Activated CD4-positive, alpha-beta memory T cell treated with anti-CD3 and anti-CD28 coated beads for 36 hours (primary cell): ENCODE data around the gene RAB41. TPM values are rescaled to one million over a fixed set of nuclear protein-coding genes. Genes with fewer than 3 reads are reported as not detected.
"Not testable (repeated sequence)": the region's sequence is repeated elsewhere in the genome, so short reads cannot be mapped to it uniquely, and the experiment has no call there.

Experiments used
- CTCF ChIA-PET: fragments of 350-600 bp; sonication (Branson Sonifier 250); formaldehyde crosslinking; loops from one replicate; lab custom pipeline; 2021; ENCODE audit warnings: antibody characterized with exemption, inconsistent platforms; lab: Charles Lee
- POLR2A ChIA-PET: fragments of 350-600 bp; sonication (Branson Sonifier 250); formaldehyde crosslinking; loops from one replicate; lab custom pipeline; 2021; ENCODE audit warnings: antibody characterized with exemption; lab: Charles Lee
- DNase-seq: peaks from one replicate; pipeline ENCODE4 v3.0.0-alpha.2; 2020
- H3K27ac Mint-ChIP-seq: one replicate; pipeline ENCODE4 v1.8.0; 2021; ENCODE audit warnings: mixed read lengths
- H3K27me3 Mint-ChIP-seq: one replicate; pipeline ENCODE4 v1.8.0; 2021; ENCODE audit warnings: mixed read lengths
- H3K36me3 Mint-ChIP-seq: one replicate; pipeline ENCODE4 v1.8.0; 2021; ENCODE audit warnings: mixed read lengths
- H3K4me1 Mint-ChIP-seq: one replicate; pipeline ENCODE4 v1.8.0; 2021; ENCODE audit warnings: low read depth, mixed read lengths
- H3K4me3 Mint-ChIP-seq: one replicate; pipeline ENCODE4 v1.8.0; 2021; ENCODE audit warnings: mild to moderate bottlenecking, mixed read lengths
- H3K9me3 Mint-ChIP-seq: one replicate; pipeline ENCODE4 v1.8.0; 2021; ENCODE audit warnings: mixed read lengths
- intact Hi-C: fragments of 100-400 bp; cut with micrococcal nuclease; formaldehyde crosslinking; loops from one replicate; pipeline ENCODE4 v1.15.1; 2023
- total RNA-seq, 2 experiments: library from RNA; stranded (reverse); gene quantifications; one replicate each; pipeline ENCODE4 v1.2.3, GENCODE V29; 2021

Gene RAB41
- total RNA-seq, 2 experiments from 2014 or later = not detected

- Mint-ChIP-seq H3K27me3 (no peaks in the 10 kb centered on the region), H3K4me3 (no peak overlapping the region), H3K27ac (no peak overlapping the region), H3K36me3 (no peaks in the 10 kb centered on the region), H3K4me1 (peaks cover 16% of the 10 kb centered on the region), H3K9me3 (no peaks in the 10 kb centered on the region)
- POLR2A ChIA-PET = no interaction called here
- DNase-seq = no peak
- intact Hi-C loops = no loop called here
- CTCF ChIA-PET = interaction anchor here (1.1 kb wide), 1 partner anchor 61 kb away, joined by 6 read pairs; no protein-coding TSS in a partner anchor
Measured at GRCh38 chrX:70257423-70258288, 24.3 kb upstream of the RAB41 start.

- Mint-ChIP-seq H3K36me3 (no peaks in the 10 kb centered on the region), H3K4me1 (no peaks in the 10 kb centered on the region), H3K9me3 (no peaks in the 10 kb centered on the region), H3K4me3 (no peak within 1 kb of the TSS), H3K27me3 (no peaks in the 10 kb centered on the region), H3K27ac (no peak within 1 kb of the TSS)
- DNase-seq = no peak
- intact Hi-C loops = no loop called here
- ChIA-PET POLR2A (no interaction called here), CTCF (interaction anchor here (1.4 kb wide), 1 partner anchor 63 kb away, joined by 3 read pairs; no protein-coding TSS in a partner anchor)
Measured at GRCh38 chrX:70260104-70260503, 21.9 kb upstream of the RAB41 start, which contains the start of gene P2RY4. P2RY4 (minus strand) TSS chrX:70260204; CDS start chrX:70259624, 580 bp downstream.

DNA sequence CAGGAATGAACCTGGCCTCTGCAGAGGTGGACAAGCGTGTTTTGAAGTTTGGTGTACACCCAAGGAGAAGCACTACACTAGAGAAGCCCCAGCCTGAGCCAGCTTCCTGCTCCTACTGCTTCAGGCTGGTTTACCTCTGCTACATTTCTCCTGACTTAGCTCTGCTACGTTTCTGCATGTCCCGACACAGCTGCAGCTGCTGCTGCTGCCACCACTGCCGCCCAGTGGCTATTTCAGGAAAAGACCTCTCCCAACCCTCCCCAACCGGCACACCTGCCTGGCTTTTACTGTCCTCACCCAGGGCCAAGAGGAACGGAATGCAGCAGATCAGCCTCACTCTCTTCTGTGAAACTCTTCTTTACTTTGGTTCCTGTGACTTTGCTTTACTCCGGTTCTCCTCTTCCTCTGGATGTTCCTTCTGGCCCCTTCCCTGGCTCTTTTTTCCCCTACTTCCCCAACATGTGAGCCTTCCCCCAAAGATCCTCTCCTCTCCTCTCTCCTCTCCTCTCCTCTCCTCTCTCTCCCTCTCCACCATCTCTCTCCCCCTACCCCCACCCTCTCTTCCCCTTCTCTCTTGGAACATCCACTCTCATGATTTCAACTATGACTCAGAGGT, 18.9 kb upstream of the RAB41 start:
- ChIA-PET CTCF (interaction anchor here (0.7 to 1.0 kb wide), 2 partner anchors 57 to 66 kb away, joined by 3 read pairs; no protein-coding TSS in a partner anchor), POLR2A (no interaction called here)
- H3K9me3 Mint-ChIP-seq = no peaks in the 10 kb centered on the region
- no peaks in the 10 kb centered on the region for H3K4me1 Mint-ChIP-seq
- H3K27ac Mint-ChIP-seq = no peak overlapping the region
- peak; percentile 50 for DNase-seq
- no peaks in the 10 kb centered on the region for H3K27me3 Mint-ChIP-seq
- H3K36me3 Mint-ChIP-seq = no peaks in the 10 kb centered on the region
- H3K4me3 Mint-ChIP-seq = no peak overlapping the region
- intact Hi-C loops = loop anchor here (1.0 kb wide), 1 partner anchor 66 kb away; no protein-coding TSS in a partner anchor

- Mint-ChIP-seq H3K36me3 (no peaks in the 10 kb centered on the region), H3K4me1 (no peaks in the 10 kb centered on the region), H3K9me3 (no peaks in the 10 kb centered on the region), H3K27me3 (no peaks in the 10 kb centered on the region), H3K27ac (no peak overlapping the region), H3K4me3 (no peak overlapping the region)
- intact Hi-C loops = no loop called here
- ChIA-PET POLR2A (no interaction called here), CTCF (no interaction called here)
- DNase-seq = no peak
Measured at GRCh38 chrX:70264784-70265183, 17.2 kb upstream of the RAB41 start.

GRCh38 chrX:70268034-70268433, 13.9 kb upstream of the RAB41 start, which contains the start of gene ARR3:
ARR3 (plus strand) TSS chrX:70268334; CDS start chrX:70269386, 1,052 bp downstream.
- no peaks in the 10 kb centered on the region for H3K4me1 Mint-ChIP-seq
- no peak within 1 kb of the TSS for H3K27ac Mint-ChIP-seq
- H3K4me3 Mint-ChIP-seq = no peak within 1 kb of the TSS
- intact Hi-C loops = no loop called here
- no peaks in the 10 kb centered on the region for H3K36me3 Mint-ChIP-seq
- no peak for DNase-seq
- CTCF ChIA-PET = interaction anchor here (1.1 kb wide), 1 partner anchor 16 kb away, joined by 5 read pairs; no protein-coding TSS in a partner anchor
- H3K9me3 Mint-ChIP-seq = no peaks in the 10 kb centered on the region
- H3K27me3 Mint-ChIP-seq = no peaks in the 10 kb centered on the region
- POLR2A ChIA-PET = no interaction called here

DNA sequence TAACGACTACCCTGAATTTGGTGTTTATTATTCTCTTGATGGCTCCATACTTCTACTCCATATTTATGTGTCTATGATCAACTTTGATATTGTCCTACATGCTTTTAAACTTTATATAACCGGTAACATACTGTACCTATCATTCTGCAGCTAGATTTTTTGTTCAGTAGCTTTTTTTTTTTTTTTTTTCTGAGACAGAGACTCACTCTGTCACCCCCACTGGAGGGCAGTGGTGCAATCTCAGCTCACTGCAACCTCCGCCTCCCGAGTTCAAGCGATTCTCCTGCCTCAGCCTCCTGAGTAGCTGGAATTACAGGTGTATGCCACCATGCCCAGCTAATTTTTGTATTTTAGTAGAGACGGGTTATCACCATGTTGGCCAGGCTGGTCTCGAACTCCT, 7.9 kb upstream of the RAB41 start:
- H3K9me3 Mint-ChIP-seq, H3K27me3 Mint-ChIP-seq, H3K27ac Mint-ChIP-seq, intact Hi-C loops, DNase-seq, POLR2A ChIA-PET, H3K4me1 Mint-ChIP-seq, H3K36me3 Mint-ChIP-seq, H3K4me3 Mint-ChIP-seq: not testable (repeated sequence)
- CTCF ChIA-PET = interaction anchor here (1.0 kb wide), 1 partner anchor 16 kb away, joined by 3 read pairs; the partner anchor contains the start of genes KIF4A and PDZD11

DNA sequence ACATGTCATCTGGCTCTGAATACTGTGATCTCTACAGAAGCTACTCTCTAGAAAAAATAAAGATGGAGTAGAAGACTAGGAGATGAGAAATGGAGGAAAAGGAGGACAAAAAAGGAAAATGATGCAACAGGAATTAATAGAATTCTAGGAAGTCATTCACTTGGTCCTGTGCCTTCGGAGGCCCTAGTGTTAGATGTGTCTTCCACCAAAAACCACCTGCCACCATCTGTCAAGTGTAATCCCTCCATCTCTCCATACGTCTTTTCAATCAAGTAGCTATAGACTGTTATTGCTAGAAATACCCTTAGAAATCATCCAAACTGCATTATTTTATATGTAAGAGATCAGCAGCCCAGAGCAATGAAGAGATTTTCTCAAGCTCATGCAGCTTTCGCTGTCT, 2.9 kb upstream of the RAB41 start:
- H3K4me3 Mint-ChIP-seq = no peak overlapping the region

GRCh38 chrX:70280573-70280972, 1.4 kb upstream of the RAB41 start:
- ChIA-PET CTCF (no interaction called here), POLR2A (no interaction called here)
- Mint-ChIP-seq H3K27me3 (no peaks in the 10 kb centered on the region), H3K36me3 (peaks cover 15% of the 10 kb centered on the region), H3K27ac (no peak overlapping the region), H3K4me1 (no peaks in the 10 kb centered on the region), H3K4me3 (no peak overlapping the region), H3K9me3 (no peaks in the 10 kb centered on the region)
- intact Hi-C loops = no loop called here
- DNase-seq = no peak

More for the DNA sequence above, 2.9 kb upstream of the RAB41 start:
- ChIA-PET POLR2A (no interaction called here), CTCF (no interaction called here)
- no peak overlapping the region for H3K27ac Mint-ChIP-seq
- no peaks in the 10 kb centered on the region for H3K9me3 Mint-ChIP-seq
- no peaks in the 10 kb centered on the region for H3K27me3 Mint-ChIP-seq
- peaks cover 10% of the 10 kb centered on the region for H3K36me3 Mint-ChIP-seq
- no peaks in the 10 kb centered on the region for H3K4me1 Mint-ChIP-seq
- no peak for DNase-seq
- intact Hi-C loops = no loop called here

DNA sequence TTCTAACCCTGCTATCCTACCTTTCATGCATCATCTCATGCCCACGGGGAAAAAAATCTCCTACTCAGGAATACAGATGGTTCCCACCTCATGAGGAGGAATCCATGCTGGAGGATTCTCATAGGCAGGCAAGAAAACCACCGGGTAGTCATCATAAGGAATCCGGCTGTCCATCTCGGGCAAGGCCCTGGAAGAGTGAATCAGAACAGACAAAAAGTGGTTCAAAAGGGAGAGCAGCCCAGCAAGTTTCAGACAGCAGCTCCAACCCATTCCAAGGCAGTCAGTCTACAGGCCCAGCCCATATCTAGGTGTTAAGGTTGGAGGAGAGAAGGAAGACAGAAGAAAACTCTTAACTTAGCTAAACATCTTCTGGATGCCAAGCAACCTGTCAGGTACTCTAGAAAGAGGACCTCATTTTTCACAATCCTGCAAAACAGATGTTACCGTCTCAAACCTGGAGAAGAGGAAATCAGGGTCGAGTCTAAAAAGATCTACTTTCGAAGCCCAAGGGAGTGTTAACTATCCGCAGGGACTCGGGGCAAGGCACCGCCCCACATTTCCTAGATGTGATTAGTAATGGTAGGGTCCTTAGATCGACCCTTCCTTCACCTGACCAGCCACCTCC, 7.3 kb downstream of the RAB41 start:
- no peaks in the 10 kb centered on the region for H3K9me3 Mint-ChIP-seq
- POLR2A ChIA-PET = interaction anchor here (1.3 kb wide), 1 partner anchor 145 kb away, joined by 5 read pairs; no protein-coding TSS in a partner anchor
- intact Hi-C loops = no loop called here
- no peaks in the 10 kb centered on the region for H3K27me3 Mint-ChIP-seq
- peak overlapping the region; percentile 91 for H3K4me3 Mint-ChIP-seq
- DNase-seq = no peak
- H3K27ac Mint-ChIP-seq = peak overlapping the region; percentile 74
- peaks cover 12% of the 10 kb centered on the region for H3K36me3 Mint-ChIP-seq
- H3K4me1 Mint-ChIP-seq = peaks cover 10% of the 10 kb centered on the region
- CTCF ChIA-PET = interaction anchor here (0.9 to 1.0 kb wide), 3 partner anchors 16 to 376 kb away, joined by 3 to 5 read pairs (median 3); no protein-coding TSS in a partner anchor

DNA sequence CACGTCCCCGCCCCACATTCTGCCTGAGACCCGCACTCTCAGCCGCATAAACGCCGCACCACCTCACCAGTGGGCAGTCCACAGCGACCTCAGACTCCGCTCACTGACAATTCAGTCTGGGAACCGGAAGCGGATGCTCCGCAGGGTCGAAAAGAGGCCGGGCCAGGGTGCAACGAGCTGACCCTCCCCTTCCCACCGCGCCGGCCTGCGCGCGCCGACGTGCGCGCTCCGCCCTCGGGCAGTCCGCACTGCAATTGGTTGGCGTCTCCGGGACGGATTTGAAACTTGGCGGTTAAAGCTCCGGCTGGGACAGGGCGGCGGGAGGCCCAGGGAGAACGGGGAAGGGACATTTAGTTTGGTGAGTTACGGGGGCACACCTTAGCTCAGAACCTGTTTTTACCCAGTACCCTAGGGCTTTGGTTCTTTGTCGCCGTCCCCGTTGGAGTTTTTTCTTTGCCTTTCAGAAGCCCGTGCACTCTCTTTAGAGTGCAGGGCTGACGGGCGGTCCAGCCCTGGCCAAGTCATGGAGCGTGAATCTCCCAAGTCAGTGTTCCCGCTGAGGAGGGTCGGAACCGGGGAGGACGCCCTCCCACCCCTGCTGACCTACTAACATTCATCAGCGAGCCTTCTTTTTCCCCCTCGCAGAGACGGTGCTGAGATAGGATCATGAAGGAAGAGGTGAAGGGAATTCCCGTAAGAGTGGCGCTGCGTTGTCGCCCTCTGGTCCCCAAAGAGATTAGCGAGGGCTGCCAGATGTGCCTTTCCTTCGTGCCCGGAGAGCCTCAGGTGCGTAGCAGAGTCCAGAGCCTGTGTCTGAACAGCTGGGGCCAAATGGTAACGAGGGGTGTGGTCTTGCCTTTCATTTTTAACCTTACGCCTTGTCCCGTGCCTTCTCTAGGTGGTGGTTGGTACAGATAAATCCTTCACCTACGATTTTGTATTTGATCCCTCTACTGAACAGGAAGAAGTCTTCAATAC, 8.1 kb downstream of the RAB41 start, which contains the start of the genes KIF4A and PDZD11:
Gene KIF4A (plus strand): TSS at position 312 of the 978 bp plus-strand sequence. CDS start 355 bp downstream, at position 667.
Gene PDZD11 (minus strand): TSS at position 135 of the 978 bp plus-strand sequence. CDS start 586 bp downstream, outside the sequence.
- Mint-ChIP-seq H3K4me3 (peak within 1 kb of the TSS; percentile 91), H3K27ac (peak within 1 kb of the TSS; percentile 74), H3K27me3 (no peaks in the 10 kb centered on the region), H3K4me1 (peaks cover 10% of the 10 kb centered on the region), H3K9me3 (no peaks in the 10 kb centered on the region), H3K36me3 (peaks cover 9% of the 10 kb centered on the region)
- CTCF ChIA-PET = interaction anchor here (0.9 to 1.0 kb wide), 3 partner anchors 16 to 375 kb away, joined by 3 to 5 read pairs (median 3); no protein-coding TSS in a partner anchor
- DNase-seq = peak; percentile 90
- intact Hi-C loops = loop anchor here (1.0 to 10.0 kb wide), 3 partner anchors 144 to 671 kb away; partner anchors contain the start of gene IGBP1
- POLR2A ChIA-PET = interaction anchor here (0.9 to 1.3 kb wide), 2 partner anchors 12 to 144 kb away, joined by 3 to 5 read pairs; no protein-coding TSS in a partner anchor
